GM10248 (cell line): Measurements from ENCODE around the gene CDK5RAP3.

Source experiments
- CTCF ChIA-PET: fragments of 300-600 bp; sonication (Branson Sonifier 250); formaldehyde crosslinking; extraction: SDS; loops from one replicate; lab custom pipeline; 2021; ENCODE audit warnings: antibody characterized with exemption; lab: Yijun Ruan, JAX
- POLR2A ChIA-PET: fragments of 350-650 bp; sonication (Branson Sonifier 250); formaldehyde crosslinking; extraction: SDS; loops from one replicate; lab custom pipeline; 2020; ENCODE audit warnings: antibody characterized with exemption; lab: Yijun Ruan, JAX
- DNase-seq: peaks from one replicate; pipeline ENCODE4 v3.0.0; 2012; ENCODE audit errors: extremely low spot score
- CTCF ChIP-seq: IDR thresholded peaks from 2 replicates; pipeline ENCODE4 v1.5.1; 2012; ENCODE audit warnings: mild to moderate bottlenecking, low read depth; ENCODE audit errors: extremely low read depth, missing control alignments, control extremely low read depth

CDK5RAP3 gene

GRCh38 chr17:47953909-47954308, 17.0 kb upstream of the CDK5RAP3 start:
- no peak for TF ChIP-seq CTCF
- DNase-seq, result no peak
- POLR2A ChIA-PET, result interaction anchor here (0.6 kb wide), 1 partner anchor 755 kb away, joined by 4 read pairs; no protein-coding TSS in a partner anchor
- CTCF ChIA-PET, result interaction anchor here (0.9 to 25.3 kb wide), 7 partner anchors 14 to 113 kb away, joined by 3 to 584 read pairs (median 44); partner anchors contain the start of genes CDK5RAP3, PNPO and SCRN2

DNA sequence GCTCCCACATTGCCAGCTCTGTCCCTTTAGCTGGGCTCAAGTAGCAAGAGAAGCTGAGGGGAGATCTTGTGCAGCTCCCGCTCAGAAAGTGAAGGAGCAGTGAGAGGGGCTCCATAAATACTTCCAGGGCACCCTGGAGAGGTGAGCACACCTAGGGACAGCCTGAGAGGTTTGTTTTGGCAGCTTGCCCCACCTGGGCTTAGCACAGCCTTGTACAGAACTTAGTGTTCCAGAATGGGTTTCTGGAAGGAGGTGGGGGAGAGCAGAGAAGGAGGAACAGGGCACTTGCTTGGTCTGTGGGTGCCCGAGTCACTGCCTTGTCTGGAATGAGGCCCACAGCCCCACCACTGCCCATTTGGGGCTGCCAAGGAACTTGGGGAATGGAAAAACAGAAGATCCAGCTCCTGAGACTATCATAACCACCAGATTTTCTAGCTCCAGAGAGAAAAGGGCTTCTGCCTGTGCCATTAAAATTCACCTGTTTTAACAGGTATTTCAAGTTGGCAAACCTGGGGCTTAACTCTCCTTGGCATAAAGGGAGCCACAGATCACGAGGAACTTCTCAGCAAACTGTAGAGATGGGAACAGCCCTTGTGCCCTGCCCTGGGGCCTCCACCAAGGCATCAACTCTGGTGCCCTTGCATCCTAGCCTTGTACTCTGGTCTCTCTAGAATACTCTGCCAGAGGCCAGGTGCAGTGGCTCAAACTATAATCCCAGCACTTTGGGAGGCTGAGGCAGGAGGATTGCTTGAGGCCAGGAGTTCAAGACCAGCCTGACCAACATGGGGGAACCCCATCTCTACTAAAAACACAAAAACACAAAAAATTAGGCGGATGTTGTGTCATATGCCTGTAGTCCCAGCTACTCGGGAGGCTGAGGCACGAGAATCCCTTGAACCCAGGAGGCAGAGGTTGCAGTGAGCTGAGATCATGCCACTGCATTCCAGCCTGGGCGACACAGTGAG, 15.1 kb upstream of the CDK5RAP3 start:
- ChIA-PET POLR2A (no interaction called here), CTCF (interaction anchor here (0.9 to 25.3 kb wide), 10 partner anchors 12 to 113 kb away, joined by 3 to 584 read pairs (median 4); partner anchors contain the start of genes CDK5RAP3 and PNPO)
- no peak for DNase-seq
- no peak for TF ChIP-seq CTCF

- DNase-seq, result no peak
- ChIA-PET POLR2A (no interaction called here), CTCF (interaction anchor here (1.1 to 25.3 kb wide), 5 partner anchors 11 to 70 kb away, joined by 4 to 584 read pairs (median 6); partner anchors contain the start of genes CDK5RAP3 and PNPO)
- no peak for TF ChIP-seq CTCF
Observed at GRCh38 chr17:47956791-47957590, 13.9 kb upstream of the CDK5RAP3 start.

DNA sequence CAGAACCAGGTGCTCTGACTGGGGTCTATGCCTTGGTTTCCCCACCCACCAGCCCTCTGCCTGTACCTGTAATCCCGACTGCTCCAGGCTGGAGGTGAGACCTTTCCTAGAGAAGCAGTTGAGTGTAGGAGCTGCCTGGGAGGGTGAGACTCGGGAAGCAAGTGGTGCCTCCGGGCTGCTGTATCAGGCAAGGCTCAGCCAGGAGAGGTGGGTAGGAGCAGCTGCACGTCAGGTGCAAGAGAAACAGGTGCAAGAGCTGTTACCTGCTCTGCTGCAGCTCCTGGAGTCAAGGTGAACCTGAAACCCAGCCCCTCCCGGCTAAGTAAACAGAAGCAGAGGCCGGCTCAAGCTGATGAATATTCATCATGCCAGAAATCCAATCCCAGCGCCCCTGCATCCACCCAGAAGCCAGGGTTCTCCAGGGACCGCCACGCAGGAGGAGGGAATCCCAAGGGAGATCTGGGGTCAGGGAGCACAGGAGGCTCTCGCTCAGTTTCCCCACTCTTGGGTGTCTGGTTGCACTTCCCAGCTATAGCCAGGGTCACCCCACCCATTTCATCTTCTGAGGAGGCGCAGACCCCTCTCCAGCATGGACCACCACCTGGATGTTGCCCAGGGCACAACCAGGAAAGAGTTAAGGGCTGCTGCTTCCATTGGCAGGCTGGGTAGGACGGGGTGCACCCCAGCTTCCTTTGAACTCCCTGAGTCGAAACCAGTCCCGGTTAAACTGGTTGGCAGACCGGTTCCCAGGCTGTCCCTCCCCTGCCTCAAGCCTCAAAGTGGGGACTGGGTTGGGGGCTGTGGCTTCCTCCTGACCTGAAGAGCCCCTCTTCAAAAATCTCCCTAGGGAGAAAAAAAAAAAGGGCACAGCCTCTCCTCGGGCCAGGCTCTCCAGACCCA, 13.1 kb upstream of the CDK5RAP3 start, which contains the start of gene PRR15L:
PRR15L (minus strand) TSS at position 293 of the 900 bp plus-strand sequence. CDS start 4,649 bp downstream, outside the sequence.
- CTCF ChIA-PET, result interaction anchor here (1.1 to 25.3 kb wide), 4 partner anchors 10 to 56 kb away, joined by 4 to 584 read pairs (median 206); partner anchors contain the start of genes CDK5RAP3 and PNPO
- no peak for DNase-seq
- POLR2A ChIA-PET, result interaction anchor here (0.6 kb wide), 1 partner anchor 203 kb away, joined by 3 read pairs; no protein-coding TSS in a partner anchor
- no peak for TF ChIP-seq CTCF

GRCh38 chr17:47959825-47960655, 10.9 kb upstream of the CDK5RAP3 start:
- CTCF ChIA-PET, result interaction anchor here (0.6 to 25.3 kb wide), 5 partner anchors 8 to 119 kb away, joined by 3 to 584 read pairs (median 5); partner anchors contain the start of genes CDK5RAP3, PNPO, PRR15L and SCRN2
- DNase-seq, result no peak
- POLR2A ChIA-PET, result interaction anchor here (0.6 to 0.7 kb wide), 2 partner anchors 43 to 129 kb away, joined by 4 to 6 read pairs; no protein-coding TSS in a partner anchor
- no peak for TF ChIP-seq CTCF
